AG04449 (cell line): ENCODE measurements around the gene RHOF.
A peak's percentile ranks its signal among the peaks of the same experiment; 100 is the strongest.

Experiments used
- CTCF ChIA-PET: fragments of 350-600 bp; formaldehyde crosslinking; extraction: SDS; loops from one replicate; lab custom pipeline; 2021; ENCODE audit warnings: antibody characterized with exemption; lab: Yijun Ruan, JAX
- POLR2A ChIA-PET: fragments of 400-600, 350-600 bp; formaldehyde crosslinking; extraction: SDS; loops from one replicate; lab custom pipeline; 2020; ENCODE audit warnings: antibody characterized with exemption, inconsistent platforms; lab: Yijun Ruan, JAX
- DNase-seq: peaks from one replicate; pipeline ENCODE4 v3.0.0-alpha.2; 2010; ENCODE audit warnings: low read depth, low spot score
- H3K4me3 ChIP-seq: 2 replicates; pipeline ENCODE4 v1.5.1; 2011; ENCODE audit warnings: low read depth, mild to moderate bottlenecking, control low read depth, low read length
- TF ChIP-seq, protein P1 (sequence below): IDR thresholded peaks from one replicate; pipeline ENCODE4 v1.5.1; 2011; ENCODE audit warnings: mild to moderate bottlenecking, moderate library complexity, low read length, control low read depth, inconsistent platforms; ENCODE audit not compliant: insufficient read depth; ENCODE audit errors: missing control alignments

RHOF gene

GRCh38 chr12:121808623-121809022, 15.1 kb upstream of the RHOF start:
- H3K4me3 ChIP-seq, result no peak overlapping the region
- CTCF ChIA-PET, result interaction anchor here (0.6 to 31.1 kb wide), 3 partner anchors 16 to 21 kb away, joined by 3 to 1100 read pairs (median 54); partner anchors contain the start of gene RHOF
- DNase-seq, result no peak
- TF ChIP-seq, protein P1, sequence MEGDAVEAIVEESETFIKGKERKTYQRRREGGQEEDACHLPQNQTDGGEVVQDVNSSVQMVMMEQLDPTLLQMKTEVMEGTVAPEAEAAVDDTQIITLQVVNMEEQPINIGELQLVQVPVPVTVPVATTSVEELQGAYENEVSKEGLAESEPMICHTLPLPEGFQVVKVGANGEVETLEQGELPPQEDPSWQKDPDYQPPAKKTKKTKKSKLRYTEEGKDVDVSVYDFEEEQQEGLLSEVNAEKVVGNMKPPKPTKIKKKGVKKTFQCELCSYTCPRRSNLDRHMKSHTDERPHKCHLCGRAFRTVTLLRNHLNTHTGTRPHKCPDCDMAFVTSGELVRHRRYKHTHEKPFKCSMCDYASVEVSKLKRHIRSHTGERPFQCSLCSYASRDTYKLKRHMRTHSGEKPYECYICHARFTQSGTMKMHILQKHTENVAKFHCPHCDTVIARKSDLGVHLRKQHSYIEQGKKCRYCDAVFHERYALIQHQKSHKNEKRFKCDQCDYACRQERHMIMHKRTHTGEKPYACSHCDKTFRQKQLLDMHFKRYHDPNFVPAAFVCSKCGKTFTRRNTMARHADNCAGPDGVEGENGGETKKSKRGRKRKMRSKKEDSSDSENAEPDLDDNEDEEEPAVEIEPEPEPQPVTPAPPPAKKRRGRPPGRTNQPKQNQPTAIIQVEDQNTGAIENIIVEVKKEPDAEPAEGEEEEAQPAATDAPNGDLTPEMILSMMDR, result no peak
- POLR2A ChIA-PET, result interaction anchor here (0.6 kb wide), 1 partner anchor 129 kb away, joined by 3 read pairs; no protein-coding TSS in a partner anchor

DNA sequence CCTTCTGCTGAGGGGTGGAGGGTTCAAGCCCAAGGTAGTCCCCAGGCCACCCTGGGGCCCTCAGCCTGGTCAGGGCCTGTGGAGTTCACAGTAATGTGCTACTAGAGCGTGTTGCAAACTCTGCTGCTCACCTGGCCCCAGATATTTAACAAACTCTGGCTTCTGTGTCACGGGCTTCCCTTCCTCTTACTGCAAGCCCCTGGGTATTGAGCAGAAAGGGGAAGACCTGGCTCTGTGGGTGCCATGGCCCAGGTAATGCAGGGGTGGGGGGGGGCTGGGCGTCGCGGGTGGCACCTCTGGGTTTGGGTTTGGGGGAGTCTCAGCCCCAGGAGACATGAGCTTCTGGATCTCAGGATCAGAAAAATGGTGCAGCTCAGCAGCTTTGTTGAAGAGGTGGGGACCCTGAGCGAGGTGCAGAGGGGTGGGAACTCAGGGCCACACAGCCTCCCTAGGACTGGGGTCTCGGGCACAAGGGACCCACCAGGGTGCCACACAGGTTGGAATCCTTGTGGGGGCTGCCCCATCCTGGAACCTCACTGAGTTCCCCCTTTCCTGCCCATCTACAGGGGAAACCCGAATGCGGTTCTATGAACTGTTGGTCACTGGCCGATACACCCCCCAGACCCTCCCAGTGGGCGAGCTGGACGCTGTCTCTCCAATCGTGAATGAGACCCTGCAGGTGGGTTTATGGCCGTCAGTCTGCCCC, 14.3 kb upstream of the RHOF start:
- POLR2A ChIA-PET, result no interaction called here
- no peak for DNase-seq
- CTCF ChIA-PET, result interaction anchor here (0.6 to 31.1 kb wide), 3 partner anchors 17 to 30 kb away, joined by 3 to 1100 read pairs (median 11); partner anchors contain the start of gene RHOF
- no peak overlapping the region for H3K4me3 ChIP-seq
- TF ChIP-seq, protein P1, result no peak

- CTCF ChIA-PET, result interaction anchor here (0.7 to 31.1 kb wide), 8 partner anchors 9 to 118 kb away, joined by 3 to 1100 read pairs (median 4); partner anchors contain the start of genes PSMD9 and RHOF
Observed at GRCh38 chr12:121806546-121807423, 13.3 kb upstream of the RHOF start.

DNA sequence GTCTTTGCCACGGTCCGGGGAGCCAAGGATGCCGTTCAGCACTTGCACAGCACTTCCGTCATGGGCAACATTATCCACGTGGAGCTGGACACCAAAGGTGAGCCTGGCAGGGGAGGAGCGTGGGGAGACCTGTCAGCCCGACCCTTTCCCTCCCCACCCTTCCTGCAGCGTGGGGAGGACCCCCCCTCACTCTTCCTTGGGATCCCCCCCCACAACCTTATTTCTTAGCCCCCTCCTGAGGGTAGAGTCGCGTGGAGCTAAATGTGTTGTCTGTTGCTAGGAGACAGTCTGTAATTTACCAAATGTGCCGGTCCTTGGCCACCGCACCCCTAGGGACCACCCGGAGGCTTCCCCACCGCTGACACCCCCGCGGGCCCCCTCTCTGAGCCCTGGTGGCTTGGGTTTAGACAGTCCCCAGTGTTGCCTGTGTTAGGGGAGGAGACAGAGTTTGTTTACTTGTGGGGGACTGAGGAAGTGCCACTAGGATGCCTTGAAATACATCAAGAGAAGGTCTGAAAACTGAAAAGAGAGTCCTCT, 12.6 kb upstream of the RHOF start:
- TF ChIP-seq, protein P1, result no peak
- ChIA-PET CTCF (interaction anchor here (0.9 to 31.1 kb wide), 7 partner anchors 10 to 119 kb away, joined by 3 to 1100 read pairs (median 4); partner anchors contain the start of genes PSMD9 and RHOF), POLR2A (interaction anchor here (0.8 kb wide), 1 partner anchor 21 kb away, joined by 5 read pairs; no protein-coding TSS in a partner anchor)
- no peak for DNase-seq
- H3K4me3 ChIP-seq, result peak overlapping the region; percentile 69

More at GRCh38 chr12:121806546-121807423, 13.3 kb upstream of the RHOF start:
- TF ChIP-seq, protein P1, result no peak
- H3K4me3 ChIP-seq, result peak overlapping the region; percentile 69
- no peak for DNase-seq
- POLR2A ChIA-PET, result interaction anchor here (0.6 to 0.9 kb wide), 3 partner anchors 9 to 418 kb away, joined by 3 to 5 read pairs (median 3); no protein-coding TSS in a partner anchor

DNA sequence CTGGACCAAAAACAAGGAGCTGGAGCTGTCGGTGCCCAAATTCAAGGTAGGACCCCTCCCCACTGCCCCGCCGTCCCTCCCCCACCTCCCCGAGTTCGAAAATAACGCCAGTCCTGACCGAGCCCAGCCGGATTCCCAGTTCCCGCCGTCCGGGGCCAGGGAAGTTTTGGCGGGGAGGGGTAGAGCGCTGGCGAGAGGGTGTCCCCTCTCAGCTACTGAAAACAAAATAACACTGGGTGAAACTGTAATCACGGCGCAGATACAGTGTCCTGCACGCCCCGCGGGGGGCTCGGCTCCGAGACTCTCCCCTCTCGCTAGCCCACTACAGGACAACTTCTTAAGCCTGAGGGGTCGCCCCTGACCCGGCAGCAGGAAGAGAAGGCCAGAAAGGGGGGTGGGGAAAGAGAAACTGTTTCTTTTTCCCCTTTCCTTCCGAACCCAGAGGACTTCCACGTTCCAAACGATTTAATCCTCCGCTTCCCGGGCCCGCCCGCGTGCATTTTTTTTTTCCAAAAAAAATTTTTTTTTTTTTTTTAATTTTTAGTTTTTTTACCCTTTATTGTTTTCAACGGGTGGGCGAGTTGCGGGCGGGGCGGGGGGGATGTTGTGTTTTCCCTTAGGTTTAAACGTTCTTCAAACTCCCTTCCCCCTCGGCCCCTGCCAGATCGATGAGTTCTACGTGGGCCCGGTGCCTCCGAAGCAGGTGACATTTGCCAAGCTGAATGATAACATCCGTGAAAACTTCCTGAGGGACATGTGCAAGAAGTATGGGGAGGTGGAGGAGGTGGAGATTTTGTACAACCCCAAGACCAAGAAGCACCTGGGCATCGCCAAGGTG, 11.9 kb upstream of the RHOF start:
- ChIA-PET POLR2A (interaction anchor here (0.6 to 0.8 kb wide), 2 partner anchors 16 to 21 kb away, joined by 3 to 5 read pairs; no protein-coding TSS in a partner anchor), CTCF (interaction anchor here (1.0 to 31.1 kb wide), 5 partner anchors 11 to 106 kb away, joined by 3 to 1100 read pairs (median 4); partner anchors contain the start of genes PSMD9 and RHOF)
- DNase-seq, result no peak
- TF ChIP-seq, protein P1, result no peak
- peak overlapping the region; percentile 69 for H3K4me3 ChIP-seq
